ENCODE measurements around the gene RNH1.

Gene RNH1

DNA sequence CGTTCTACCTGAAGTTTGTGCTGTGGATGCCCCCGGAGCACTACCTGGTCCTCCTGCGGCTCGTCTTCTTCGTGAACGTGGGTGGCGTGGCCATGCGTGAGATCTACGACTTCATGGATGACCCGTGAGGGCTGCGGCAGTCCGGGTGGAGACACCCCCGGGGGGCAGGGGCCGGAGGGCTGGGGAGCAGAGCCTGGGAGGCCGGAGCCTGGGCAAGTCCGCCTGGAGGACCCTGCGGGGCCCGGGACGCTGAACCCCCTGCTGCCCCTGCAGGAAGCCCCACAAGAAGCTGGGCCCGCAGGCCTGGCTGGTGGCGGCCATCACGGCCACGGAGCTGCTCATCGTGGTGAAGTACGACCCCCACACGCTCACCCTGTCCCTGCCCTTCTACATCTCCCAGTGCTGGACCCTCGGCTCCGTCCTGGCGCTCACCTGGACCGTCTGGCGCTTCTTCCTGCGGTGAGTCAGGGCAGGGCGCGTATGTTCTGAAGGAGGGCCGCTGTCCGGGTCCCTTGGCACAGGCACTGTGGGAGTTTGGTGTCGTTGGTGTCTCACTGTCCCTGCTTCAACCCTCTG, 17.3 kb downstream of the RNH1 start:
- no peaks in the 10 kb centered on the region for H3K9me3 ChIP-seq (ENCODE audit: insufficient read depth, low read depth, low read length)
- H3K4me1 ChIP-seq (ENCODE audit: insufficient read depth, low read length, poor library complexity, severe bottlenecking) = no peaks in the 10 kb centered on the region
- peaks cover 20% of the 10 kb centered on the region; the same call in 1 of the 2 replicates for H3K36me3 ChIP-seq (ENCODE audit: insufficient read depth, low read length)
- H3F3A ChIP-seq (ENCODE audit: low read depth) = no peaks in the 10 kb centered on the region
- H3K4me3 ChIP-seq (ENCODE audit: low read length, poor library complexity, severe bottlenecking) = no peak overlapping the region
- no peak overlapping the region for H3K4me2 ChIP-seq (ENCODE audit: low read depth, low read length, poor library complexity, severe bottlenecking)
- no peaks in the 10 kb centered on the region for H3K27me3 ChIP-seq (ENCODE audit: insufficient read depth, low read length, poor library complexity, severe bottlenecking)
- no peaks in the 10 kb centered on the region for H4K20me1 ChIP-seq (ENCODE audit: insufficient read depth, low read length, poor library complexity, severe bottlenecking)
- no peak for TF ChIP-seq EZH2phosphoT487 (IDR thresholded peaks at IDR 0.05; ENCODE audit: borderline replicate concordance)
- TF ChIP-seq, protein P1, sequence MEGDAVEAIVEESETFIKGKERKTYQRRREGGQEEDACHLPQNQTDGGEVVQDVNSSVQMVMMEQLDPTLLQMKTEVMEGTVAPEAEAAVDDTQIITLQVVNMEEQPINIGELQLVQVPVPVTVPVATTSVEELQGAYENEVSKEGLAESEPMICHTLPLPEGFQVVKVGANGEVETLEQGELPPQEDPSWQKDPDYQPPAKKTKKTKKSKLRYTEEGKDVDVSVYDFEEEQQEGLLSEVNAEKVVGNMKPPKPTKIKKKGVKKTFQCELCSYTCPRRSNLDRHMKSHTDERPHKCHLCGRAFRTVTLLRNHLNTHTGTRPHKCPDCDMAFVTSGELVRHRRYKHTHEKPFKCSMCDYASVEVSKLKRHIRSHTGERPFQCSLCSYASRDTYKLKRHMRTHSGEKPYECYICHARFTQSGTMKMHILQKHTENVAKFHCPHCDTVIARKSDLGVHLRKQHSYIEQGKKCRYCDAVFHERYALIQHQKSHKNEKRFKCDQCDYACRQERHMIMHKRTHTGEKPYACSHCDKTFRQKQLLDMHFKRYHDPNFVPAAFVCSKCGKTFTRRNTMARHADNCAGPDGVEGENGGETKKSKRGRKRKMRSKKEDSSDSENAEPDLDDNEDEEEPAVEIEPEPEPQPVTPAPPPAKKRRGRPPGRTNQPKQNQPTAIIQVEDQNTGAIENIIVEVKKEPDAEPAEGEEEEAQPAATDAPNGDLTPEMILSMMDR (conservative IDR thresholded peaks at IDR 0.05; ENCODE audit: low read length) = no peak
- H3K9ac ChIP-seq (ENCODE audit: low read depth, low read length, poor library complexity, severe bottlenecking) = no peak overlapping the region
- H3K9me2 ChIP-seq (replicated peaks; ENCODE audit: low read depth, low read length) = no peaks in the 10 kb centered on the region
- H2AFZ ChIP-seq (ENCODE audit: low read length) = no peak overlapping the region
- no peaks in the 10 kb centered on the region for H3K79me2 ChIP-seq (ENCODE audit: insufficient read depth, low read length)

DNA sequence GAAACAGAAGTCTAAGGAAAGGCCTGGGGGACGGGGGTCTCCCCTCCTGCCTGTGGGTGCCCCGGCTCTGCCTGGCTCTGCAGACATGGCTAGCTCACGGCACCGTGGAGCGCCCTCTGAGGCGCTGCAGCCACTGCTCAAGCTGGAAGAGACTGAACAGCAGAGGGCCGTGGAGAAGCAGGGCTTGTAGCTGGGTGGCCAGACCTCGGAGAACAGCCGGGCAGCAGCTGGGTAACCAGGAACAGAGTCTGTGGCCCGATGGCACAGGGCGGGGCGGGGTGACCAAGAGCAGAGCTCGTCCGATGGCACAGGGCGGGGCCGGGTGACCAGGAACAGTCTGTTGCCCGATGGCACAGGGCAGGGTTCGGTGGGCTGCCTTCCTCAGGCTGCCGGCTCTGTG, 18.1 kb downstream of the RNH1 start:
- H3K4me1 ChIP-seq (ENCODE audit: insufficient read depth, low read length, poor library complexity, severe bottlenecking) = no peaks in the 10 kb centered on the region
- H3K36me3 ChIP-seq (ENCODE audit: insufficient read depth, low read length) = peaks cover 17% of the 10 kb centered on the region; the same call in 1 of the 2 replicates
- H3K4me3 ChIP-seq (ENCODE audit: low read length, poor library complexity, severe bottlenecking) = no peak overlapping the region
- H3K4me2 ChIP-seq (ENCODE audit: low read depth, low read length, poor library complexity, severe bottlenecking) = no peak overlapping the region
- H3K27me3 ChIP-seq (ENCODE audit: insufficient read depth, low read length, poor library complexity, severe bottlenecking) = no peaks in the 10 kb centered on the region
- TF ChIP-seq EZH2phosphoT487 (IDR thresholded peaks at IDR 0.05; ENCODE audit: borderline replicate concordance) = no peak
- TF ChIP-seq, protein P1 (conservative IDR thresholded peaks at IDR 0.05; ENCODE audit: low read length) = no peak
- H3K9me2 ChIP-seq (replicated peaks; ENCODE audit: low read depth, low read length) = no peaks in the 10 kb centered on the region
- no peak overlapping the region for H3K9ac ChIP-seq (ENCODE audit: low read depth, low read length, poor library complexity, severe bottlenecking)
- no peaks in the 10 kb centered on the region for H3K79me2 ChIP-seq (ENCODE audit: insufficient read depth, low read length)
- H3F3A ChIP-seq (ENCODE audit: low read depth) = no peaks in the 10 kb centered on the region
- H4K20me1 ChIP-seq (ENCODE audit: insufficient read depth, low read length, poor library complexity, severe bottlenecking) = no peaks in the 10 kb centered on the region
- H2AFZ ChIP-seq (ENCODE audit: low read length) = no peak overlapping the region
- no peaks in the 10 kb centered on the region for H3K9me3 ChIP-seq (ENCODE audit: insufficient read depth, low read depth, low read length)

DNA sequence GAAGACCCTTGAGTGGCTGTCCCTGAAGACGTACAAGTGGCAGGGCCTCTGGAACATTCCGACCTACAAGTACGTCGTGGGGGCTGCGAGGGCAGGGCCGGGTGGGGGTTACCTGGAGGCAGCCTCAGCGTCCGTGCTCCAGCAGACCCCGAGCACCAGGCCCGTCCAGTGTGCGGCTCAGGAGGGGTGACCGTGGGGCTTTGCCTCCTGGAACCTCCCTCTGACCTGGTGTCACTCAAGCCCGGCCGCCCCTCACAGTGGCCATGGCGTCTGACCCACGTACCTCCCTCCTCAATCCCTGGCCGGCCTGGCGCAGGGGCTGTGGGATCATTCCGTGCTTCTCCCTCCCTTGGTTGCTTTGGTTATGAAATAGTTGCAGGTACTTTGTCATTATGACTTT, 18.5 kb downstream of the RNH1 start:
- Histone ChIP-seq H3K9ac (ENCODE audit: low read depth, low read length, poor library complexity, severe bottlenecking) (no peak overlapping the region), H4K20me1 (ENCODE audit: insufficient read depth, low read length, poor library complexity, severe bottlenecking) (no peaks in the 10 kb centered on the region), H3F3A (ENCODE audit: low read depth) (no peaks in the 10 kb centered on the region), H3K4me1 (ENCODE audit: insufficient read depth, low read length, poor library complexity, severe bottlenecking) (no peaks in the 10 kb centered on the region), H3K9me3 (ENCODE audit: insufficient read depth, low read depth, low read length) (no peaks in the 10 kb centered on the region), H3K79me2 (ENCODE audit: insufficient read depth, low read length) (no peaks in the 10 kb centered on the region), H3K27me3 (ENCODE audit: insufficient read depth, low read length, poor library complexity, severe bottlenecking) (no peaks in the 10 kb centered on the region), H3K36me3 (ENCODE audit: insufficient read depth, low read length) (peaks cover 17% of the 10 kb centered on the region; the same call in 1 of the 2 replicates), H3K4me3 (ENCODE audit: low read length, poor library complexity, severe bottlenecking) (no peak overlapping the region), H3K9me2 (replicated peaks; ENCODE audit: low read depth, low read length) (no peaks in the 10 kb centered on the region), H3K4me2 (ENCODE audit: low read depth, low read length, poor library complexity, severe bottlenecking) (no peak overlapping the region), H2AFZ (ENCODE audit: low read length) (no peak overlapping the region)
- TF ChIP-seq EZH2phosphoT487 (IDR thresholded peaks at IDR 0.05; ENCODE audit: borderline replicate concordance) = no peak
- TF ChIP-seq, protein P1 (conservative IDR thresholded peaks at IDR 0.05; ENCODE audit: low read length) = no peak
